Measurements from ENCODE around the gene THRB.

The THRB gene

DNA sequence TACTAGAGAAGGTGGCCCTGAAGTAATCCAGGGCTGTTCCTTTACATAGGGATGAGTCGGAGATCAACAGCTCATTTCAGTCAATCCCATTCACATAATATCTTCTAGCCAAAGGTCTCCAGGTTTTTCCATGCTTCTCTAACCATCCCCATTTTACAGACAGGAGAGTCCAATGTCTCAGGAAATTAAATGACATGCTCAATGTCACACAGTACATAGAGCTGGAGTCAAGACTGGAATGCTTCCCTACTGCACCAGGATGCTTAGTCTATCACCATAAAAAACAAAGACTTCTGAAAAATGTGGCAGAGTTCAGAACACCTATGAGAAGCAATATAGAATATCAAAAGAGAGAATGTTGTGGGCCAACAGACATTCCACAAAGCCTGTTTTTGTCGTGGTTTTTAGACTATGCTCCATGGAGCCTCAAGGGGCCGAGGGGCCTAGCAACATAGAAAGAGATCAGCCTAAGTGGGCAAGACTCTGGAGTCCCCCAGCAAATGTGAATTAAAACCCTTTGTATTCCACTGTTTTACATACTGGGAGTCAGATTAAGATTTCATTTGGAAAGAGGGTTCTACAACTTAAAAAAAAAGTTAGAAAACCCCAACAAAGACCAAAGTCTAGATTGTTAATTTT is 122.0 kb downstream of the THRB start:
- DNase-seq: no peak

DNA sequence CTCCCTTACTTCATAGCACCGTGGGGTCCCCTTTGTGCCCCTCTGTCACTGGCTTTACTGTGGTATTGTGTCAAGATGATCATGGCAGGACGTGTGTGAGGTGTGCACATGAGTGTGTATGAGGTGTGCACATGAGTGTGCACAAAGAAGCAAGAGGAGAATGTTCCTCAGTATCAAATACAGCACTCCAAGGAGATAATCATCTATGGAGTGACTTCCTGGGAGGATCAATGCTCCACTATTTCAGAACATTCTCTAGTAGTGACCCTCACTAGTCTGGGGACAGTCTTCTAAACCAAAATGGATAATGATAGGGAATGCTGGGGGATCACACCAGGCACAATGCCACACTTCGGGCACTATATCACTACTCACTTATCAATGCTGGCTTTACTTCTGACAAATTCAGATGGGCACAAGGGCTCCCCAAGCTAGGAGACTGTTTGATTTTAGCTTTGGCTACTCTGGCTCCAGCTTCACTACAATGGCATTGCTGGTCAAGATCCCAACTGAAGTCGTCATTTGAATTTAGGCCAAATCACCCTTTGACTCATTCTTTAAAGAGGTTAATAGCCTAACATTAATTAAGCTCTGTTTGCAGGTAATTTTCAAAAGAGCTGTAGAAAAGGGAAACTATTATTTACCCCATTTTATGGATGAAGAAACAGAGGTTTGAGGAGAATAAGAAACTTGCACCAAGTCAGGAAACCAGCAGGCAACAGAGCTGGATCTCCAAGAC is 124.1 kb downstream of the THRB start:
- DNase-seq: no peak

DNA sequence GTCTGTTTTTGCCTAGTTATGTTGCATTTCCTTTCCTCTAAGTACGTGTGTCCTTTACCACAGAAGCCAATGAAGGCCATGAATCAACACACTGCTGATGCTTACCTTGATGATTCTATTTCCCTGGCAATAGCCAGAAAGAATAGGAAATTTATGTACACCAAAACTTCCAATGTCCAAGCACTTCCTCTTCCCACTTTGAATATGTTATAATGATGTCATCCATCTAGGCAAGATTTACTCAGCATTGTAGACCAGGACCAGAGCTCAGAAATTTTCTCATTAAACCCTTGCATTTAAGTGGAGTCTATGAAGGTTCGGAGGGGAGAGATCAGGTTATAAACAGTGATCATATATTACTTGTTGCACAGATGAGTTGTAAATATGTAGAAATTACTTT is 126.0 kb downstream of the THRB start:
- no peak for DNase-seq

DNA sequence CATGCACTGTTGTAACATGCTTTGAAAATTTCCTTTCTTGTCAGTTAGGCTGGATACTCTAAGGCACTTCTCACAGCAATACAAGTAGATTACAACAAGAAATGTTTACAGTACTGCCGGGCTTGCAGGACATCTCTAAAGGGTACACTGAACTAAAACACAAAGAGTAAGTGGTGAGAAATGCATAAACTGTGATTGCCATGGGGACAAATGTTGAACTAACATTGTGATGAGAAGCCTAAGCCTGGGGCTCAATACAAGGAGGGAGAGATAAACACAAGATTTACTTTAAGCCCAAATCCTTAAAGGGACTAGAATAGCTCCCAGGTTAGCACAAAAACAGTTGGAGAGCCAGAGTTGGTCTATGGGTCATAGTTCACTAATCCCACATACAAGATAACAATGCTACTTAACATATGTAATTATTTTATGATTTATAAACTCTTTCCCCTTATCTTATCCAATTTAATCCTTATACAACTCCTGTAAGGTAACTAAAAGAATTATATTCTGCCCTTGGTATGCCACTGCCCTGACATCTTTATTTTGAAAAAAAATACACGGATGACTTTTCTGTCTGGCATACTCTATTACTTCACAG is 126.9 kb downstream of the THRB start:
- DNase-seq: no peak

DNA sequence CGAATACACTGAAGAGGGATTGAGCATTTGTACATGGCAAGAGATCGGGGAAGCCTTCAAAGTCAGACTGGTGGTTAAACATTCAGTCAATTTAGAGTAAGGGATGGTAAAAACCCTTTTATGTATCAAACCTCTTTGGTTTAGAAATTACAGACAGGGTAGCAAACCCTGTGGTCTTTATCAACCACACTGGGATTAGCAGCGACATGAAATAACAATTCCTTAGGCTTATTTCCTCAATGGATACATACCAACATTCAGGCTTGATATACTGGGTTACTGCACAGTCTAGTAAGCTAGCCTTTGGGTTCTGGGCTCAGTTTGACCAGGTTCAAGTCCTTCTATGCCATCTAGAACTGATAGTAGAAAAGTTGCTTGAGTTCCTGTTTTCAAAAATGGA is 127.4 kb downstream of the THRB start:
- no peak for DNase-seq

DNA sequence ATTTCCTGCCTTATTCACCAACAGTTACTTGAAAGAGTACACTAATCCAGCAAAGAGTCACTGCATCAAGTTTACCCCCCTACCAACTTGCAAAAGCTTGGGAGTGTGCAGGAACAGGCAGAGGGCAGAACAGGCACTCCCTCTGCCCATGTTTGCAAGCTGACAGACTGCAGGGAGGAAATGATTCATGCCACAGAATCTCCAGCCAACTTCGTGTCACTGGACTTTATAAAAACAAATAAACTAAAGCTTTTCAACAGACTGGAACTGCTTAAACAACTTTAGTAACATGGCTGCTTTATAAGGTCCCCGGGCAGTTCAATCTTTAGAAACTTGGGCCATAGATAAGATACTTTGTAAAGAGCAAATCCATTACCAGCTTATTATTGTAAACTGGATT is 129.5 kb downstream of the THRB start:
- no peak for DNase-seq

DNA sequence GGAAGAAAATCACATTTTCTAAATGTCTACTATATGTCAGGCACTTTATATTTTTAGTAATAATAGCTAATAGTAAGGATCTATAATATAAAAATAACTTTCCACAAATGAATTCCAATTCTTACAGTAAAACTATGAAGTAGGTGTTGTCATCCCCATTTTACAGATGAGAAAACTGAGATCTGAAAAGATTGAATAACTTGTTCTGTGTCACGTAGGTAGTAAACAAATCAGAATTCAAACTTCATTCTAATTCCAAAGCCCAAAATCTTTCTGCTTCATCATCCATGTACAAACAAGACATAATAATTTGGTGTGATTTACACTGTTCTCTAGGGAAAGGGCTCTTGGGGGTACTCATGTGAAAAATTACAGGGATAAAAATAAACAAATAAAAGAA is 130.3 kb downstream of the THRB start:
- no peak for DNase-seq

DNA sequence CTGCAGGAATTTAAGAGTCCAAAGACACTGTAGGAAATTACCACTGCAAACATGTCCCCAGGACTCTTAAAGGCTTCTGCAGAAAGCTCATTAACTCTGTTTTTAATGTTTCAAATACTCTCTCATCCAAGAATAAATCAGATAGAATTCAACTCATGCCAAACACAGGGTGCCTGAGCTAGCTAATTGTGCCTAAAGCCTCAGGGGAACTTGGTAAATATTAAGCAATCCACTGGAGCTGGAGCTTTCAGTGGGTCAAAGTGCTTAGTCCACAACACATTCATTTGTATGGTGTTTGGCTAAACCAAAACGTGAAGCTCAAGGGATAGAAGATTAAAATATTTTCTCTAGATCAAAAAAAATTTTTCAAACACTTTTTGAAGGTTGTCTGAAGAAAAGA is 131.4 kb downstream of the THRB start:
- DNase-seq: no peak

DNA sequence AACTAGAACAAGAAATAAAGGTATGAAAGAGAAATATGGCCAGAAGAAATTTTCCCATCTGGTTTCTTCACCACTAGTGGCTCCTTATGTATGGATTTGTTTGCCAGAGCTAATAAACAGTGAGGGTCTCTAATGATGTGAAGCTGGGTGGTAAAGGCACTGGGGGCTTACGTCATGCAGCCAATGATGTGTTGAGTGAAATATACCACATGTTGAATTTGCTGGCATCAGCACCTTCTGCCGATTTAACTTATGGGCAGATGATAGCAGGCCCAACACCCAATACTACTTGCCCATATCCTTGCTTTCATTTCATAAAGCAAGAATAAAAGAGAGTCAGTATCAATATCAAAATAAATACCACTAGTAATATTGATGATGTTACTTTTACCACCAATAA is 133.0 kb downstream of the THRB start:
- DNase-seq: no peak

DNA sequence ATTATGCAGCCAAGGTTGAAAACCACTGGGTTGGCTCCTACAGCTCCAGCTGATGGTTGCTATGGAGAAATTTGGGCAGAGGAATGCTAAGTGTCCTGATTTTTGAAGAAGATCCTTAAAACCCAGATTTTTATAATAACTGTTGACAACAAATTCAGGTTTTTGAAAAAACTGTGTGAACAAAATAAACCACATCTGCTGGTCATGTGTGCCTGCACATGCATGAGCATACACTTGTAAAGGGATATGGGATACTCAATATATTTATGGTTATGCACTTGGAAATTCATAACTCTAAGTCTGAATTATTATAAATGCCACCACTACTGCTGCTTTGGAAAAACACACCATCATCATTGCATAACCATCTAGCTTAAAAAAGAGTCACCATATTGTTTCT is 133.7 kb downstream of the THRB start:
- no peak for DNase-seq

DNA sequence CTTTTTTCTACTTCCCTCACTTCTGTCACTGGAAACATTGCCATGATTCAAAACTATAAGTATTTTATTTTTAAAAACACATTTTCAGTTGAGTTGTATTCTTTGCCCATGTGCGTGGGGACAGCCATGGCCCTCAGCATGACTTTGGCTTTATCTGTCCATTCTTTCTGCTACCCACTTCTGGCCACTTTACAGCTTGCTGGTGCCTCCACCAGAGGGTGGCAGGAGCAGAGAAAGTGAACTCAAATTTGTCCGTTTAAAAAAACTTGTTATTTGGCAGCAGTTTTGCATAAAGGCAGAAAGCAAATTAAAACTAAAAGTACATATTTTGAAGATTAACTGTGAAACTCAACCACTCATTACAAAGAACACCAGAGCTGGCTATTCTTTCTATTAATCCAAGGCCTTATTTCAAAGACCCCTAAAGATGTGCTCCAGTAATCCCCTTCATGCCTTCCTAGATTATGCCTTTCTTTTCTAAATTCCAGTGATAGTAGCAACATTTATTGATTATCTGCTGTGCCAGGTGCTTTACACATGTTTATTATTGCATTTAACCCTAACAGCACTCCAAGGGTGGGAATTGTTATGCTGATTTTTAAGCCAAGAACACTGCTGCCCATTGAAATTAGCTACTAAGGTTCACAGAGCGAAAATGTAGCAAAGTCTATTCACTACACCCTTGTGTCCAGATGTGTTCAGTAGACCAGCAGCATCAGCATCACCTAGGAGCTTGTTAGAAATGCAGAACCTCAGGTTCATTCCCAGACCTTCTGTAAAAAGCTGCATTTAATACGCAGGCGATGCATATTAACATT is 134.8 kb downstream of the THRB start:
- no peak for DNase-seq

DNA sequence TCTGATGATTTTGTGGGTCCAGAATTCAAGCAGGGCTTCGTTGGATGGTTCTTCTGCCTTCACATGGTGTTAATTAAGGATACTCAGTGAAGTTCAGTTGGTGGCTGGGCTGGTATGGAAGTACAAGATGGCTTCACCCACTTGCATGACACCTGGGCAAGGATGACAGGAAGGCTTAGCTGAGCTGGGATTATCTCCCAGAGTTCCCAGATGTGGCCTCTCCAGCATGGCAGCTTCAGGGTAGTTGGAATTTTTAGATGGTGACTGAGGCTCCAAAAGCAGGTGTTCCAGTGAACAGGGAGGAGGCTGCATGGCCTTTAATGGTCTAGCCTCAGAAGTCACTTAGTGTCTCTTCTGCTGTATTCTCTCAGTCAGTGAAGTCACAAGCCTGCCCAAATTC is 135.5 kb downstream of the THRB start:
- no peak for DNase-seq

DNA sequence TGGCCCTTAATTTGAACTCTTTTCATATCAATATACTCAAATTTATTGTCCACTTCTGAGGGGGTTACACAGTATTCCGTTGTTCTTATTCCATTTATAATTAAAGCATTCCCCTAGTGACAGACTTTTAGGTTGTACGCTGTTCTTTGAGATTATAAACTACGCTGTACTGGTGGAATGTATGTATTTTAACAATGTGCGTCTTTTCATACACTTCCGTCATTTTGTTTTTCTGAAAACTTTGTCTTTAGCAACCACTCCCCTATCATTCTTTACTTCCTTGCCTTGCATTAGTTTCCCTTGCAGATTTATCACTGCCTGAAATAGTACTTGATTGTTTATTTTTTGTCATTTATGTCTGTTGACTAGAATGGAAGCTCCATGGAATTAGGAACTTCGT is 137.0 kb downstream of the THRB start:
- no peak for DNase-seq

DNA sequence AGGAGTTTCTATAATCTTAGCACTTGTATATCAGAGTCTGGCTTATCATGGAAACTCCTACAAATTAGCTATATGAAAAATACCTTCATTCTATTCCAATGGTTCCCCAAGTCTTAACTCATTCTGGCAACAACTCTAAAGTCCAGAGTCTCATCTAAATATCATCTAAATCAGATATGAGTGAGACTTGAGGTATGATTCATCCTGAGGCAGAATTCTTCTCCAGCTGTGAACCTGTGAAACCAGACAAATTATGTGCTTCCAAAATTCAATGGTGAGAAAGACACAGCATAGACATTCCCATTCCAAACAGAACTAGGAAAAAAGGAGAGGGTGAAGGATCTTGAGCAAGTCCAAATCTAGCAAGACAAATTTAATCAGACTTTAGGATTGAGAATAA is 138.8 kb downstream of the THRB start:
- no peak for DNase-seq

DNA sequence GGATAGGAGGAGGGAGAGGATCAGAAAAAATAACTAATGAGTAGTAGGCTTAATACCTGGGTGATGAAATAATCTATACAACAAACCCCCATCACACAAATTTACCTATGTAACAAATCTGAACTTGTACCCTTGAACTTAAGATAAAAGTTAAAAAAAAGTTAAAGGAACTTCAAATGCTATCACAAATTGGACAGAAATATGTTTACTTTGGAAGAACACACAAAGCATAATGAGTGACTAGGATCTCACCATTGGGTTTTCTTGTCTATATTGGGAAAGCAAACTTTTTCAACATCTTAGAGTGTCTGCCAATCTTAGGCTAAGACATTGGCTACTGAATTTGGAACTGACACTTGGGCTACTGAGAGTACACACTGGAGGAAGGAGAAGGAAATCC is 140.4 kb downstream of the THRB start:
- no peak for DNase-seq

DNA sequence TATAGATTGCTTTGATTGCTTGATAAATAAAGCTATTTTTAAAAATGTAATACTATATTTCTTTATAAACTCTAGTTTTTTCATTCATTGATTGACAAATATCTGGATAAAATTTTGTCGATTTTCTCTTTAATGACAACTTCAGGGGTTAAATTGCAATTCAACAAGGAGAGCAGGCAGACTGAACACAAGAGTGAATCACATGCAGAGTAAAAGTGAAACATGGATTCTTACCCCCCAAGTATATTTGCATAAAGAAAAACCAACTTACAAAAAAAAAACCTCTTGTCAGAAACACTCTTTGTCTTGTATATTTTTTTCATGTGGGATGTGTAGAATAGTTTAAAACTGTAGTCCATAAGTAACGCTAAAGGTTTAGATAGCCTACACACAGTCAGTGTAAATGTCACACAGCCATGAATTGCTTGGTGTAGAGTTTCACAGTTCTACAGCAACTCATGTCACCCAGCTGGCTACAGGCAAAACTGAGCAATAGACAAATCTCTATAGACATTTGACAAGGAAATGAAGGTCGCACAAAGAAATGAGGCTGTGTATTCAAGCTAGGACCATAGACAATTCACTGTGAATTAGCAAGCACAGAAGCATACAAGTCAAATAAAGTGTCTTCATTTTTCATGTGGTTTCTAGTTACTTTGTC is 141.6 kb downstream of the THRB start:
- no peak for DNase-seq

DNA sequence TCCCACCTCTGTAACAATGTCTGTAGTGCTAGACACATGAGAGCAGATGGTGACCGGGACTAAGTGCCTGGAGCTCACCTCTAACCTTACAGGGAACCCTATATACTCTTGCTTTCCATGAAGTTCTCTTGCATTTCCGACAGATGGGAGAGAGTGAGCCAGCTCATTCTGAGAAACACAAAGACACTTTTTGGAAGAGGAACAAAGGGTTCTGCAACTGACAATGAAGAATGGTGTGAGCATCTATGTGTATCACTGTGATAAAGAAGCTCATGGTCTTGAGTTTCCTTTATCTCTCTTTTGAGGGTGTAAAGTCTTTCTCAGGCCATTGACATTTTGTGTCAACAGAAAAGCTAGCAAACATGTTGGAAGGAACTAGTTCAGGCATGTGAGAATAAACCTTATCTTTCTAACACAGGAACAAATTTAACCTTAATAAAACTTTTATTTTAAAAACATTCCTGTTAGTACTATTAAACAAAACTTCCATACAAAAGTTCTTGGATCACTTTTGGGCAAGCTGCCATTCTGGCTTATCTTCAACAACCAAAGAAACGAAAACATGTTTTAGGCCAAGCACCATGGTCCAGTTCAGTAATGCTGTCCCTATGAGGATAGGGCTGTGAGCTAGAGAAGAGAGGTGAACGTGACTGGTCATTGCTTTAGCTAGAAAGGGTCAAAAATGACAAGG is 142.7 kb downstream of the THRB start:
- DNase-seq: no peak

DNA sequence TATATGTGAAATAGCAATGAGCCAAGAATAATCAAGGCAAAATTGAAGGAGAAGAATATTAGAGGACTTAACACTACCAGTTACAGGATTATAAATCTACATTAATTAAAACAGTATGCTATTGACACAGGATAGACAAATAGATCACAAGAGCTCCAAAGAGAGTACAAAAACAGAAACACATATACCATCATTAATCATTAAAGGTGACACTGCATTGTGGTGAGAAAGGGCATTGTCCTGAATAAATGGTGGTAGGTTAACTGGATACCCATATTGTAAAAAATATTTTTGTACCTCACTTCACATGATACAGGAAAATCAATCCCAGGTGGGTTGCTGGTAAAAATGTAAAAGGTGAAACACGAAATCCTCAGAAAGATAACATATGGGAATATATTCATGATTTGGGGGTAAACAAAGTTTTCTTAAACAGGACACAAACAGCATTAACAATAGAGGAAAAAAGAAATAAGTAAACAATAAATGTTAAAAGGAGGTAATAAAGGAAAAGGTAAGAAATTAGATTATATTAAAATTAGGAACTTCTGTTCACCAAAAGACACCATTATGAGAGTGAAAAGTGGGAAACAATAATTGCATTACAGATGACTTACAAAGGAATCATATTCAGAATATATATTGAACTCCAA is 145.2 kb downstream of the THRB start:
- no peak for DNase-seq

DNA sequence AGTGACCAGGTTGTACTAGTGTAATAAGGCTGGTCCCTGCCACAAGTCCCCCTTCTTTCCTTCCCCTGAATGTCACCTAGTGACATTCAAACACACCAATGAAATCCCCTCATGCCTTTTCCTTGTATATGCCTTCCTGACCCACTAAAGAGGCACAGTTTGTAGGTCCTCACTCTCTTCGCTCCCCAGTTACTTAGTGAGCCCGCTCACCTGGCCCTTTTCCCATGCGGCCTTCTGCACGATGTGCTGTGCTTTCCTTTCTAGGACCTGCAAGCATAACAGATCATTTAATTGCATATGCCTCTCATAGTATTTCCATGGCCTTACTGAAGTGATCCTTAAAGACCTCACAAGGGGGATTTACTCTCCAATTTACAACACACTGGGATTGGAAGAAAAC is 146.3 kb downstream of the THRB start:
- DNase-seq: no peak

DNA sequence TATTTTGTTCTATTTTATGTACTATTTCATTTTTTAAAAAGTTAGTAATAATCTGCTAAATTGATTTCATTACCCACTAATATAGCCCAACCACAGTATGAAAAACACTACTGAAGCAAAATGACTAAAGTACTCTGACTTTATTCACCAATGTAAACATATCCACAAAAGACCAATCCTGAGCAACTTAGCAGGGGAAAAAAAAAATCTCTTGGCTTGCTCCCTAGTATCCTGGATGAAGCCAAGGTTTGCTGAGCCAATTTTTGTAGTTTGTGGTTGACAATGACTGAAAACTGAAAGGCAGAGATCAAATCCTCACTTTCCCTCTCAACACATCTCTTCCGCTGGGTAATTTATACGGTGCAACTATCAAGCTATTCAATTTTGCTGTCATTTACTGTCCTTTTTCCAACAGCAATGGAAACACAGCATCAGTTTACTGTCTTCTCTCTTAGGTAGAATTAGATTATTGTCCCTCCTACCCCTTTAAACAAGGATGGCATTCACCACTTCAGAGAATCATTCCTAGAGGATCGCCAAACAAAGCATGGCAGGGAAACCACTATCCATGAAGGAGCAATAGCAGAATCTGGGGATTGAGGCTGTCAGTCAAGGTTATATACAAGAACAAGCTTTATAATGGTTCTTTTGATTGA is 149.7 kb downstream of the THRB start:
- no peak for DNase-seq

DNA sequence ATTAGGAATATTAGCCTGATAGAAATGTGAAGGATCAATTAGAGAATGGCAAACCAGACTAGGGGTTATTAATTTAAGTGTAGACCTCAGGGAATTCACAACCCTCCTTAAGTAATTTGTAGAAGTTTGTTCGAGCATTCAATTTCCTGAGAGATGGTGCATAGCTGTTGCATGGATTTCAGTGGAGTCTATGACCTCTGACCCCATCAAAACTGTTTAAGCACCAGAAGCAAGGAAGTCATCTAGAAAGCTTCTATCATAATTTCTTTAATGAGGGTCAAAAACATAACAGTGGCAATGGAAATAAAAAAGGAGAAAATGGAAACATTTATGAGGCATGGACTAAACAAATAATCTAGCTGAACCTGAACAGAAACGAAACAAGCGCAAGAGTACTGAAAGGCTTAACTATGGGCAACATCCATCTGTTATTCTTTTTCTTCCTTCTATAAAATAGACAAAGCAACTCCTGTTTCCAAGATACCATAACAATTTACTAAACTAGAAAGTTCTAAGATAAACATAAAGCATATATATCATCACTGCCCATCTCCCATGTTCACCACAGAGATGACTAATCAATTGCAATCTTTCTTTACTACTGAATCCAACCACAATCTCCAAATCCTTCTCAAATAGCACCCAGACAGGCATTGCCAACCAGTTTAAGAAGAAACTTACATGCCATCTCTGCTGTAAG is 151.4 kb downstream of the THRB start:
- DNase-seq: no peak
